Adrenal gland (tissue), 5 donors: ENCODE results near the gene CLMP.

Experiments used
- POLR2A ChIP-seq, 2 donors: fragments of 450-650 bp; IDR thresholded peaks; one replicate each; pipeline ENCODE4 v1.6.1; 2017; ENCODE audit warnings: antibody characterized with exemption in 2 of 2, mild to moderate bottlenecking in 2 of 2, moderate library complexity in 1 of 2
- TF ChIP-seq, protein P1 (sequence below), 6 experiments: fragments of 450-650 bp in 4 of 6; fragments of 200-600 bp in 2 of 6; sonication (generic) in 1 of 6; IDR thresholded peaks; 1 replicate in 5 of 6; 2 replicates in 1 of 6; pipeline versions ENCODE4 v1.5.1 to v1.8.0; 2016 to 2021; ENCODE audit warnings: antibody characterized with exemption in 6 of 6, mild to moderate bottlenecking in 2 of 6, moderate library complexity in 1 of 6
- donor health status: DM: no; HTN: no; CAD: no.

GRCh38 chr11:123211981-123212380, 16.9 kb upstream of the CLMP start:
- TF ChIP-seq, protein P1, sequence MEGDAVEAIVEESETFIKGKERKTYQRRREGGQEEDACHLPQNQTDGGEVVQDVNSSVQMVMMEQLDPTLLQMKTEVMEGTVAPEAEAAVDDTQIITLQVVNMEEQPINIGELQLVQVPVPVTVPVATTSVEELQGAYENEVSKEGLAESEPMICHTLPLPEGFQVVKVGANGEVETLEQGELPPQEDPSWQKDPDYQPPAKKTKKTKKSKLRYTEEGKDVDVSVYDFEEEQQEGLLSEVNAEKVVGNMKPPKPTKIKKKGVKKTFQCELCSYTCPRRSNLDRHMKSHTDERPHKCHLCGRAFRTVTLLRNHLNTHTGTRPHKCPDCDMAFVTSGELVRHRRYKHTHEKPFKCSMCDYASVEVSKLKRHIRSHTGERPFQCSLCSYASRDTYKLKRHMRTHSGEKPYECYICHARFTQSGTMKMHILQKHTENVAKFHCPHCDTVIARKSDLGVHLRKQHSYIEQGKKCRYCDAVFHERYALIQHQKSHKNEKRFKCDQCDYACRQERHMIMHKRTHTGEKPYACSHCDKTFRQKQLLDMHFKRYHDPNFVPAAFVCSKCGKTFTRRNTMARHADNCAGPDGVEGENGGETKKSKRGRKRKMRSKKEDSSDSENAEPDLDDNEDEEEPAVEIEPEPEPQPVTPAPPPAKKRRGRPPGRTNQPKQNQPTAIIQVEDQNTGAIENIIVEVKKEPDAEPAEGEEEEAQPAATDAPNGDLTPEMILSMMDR (IDR thresholded peaks at IDR 0.05): no peak
- TF ChIP-seq POLR2A (IDR thresholded peaks at IDR 0.05): no peak
